ENCODE measurements around the gene RHOF.

GRCh38 chr12:121793838-121794533, 498 bp upstream of the RHOF start:
- TF ChIP-seq CTCF (IDR thresholded peaks at IDR 0.05) (peak in 6 of 7 experiments; percentile 76 to 100 (median 98)), EP300 (IDR thresholded peaks at IDR 0.05) (no peak), POLR2A (IDR thresholded peaks at IDR 0.05) (no peak), POLR2AphosphoS5 (IDR thresholded peaks at IDR 0.05) (peak; percentile 57 to 94 (median 78))

Data from stomach (tissue), 4 donors.